ENCODE results near the gene HAP1.
"Not testable (repeated sequence)": the region's sequence is repeated elsewhere in the genome, so short reads cannot be mapped to it uniquely, and the experiment has no call there.

The HAP1 gene

DNA sequence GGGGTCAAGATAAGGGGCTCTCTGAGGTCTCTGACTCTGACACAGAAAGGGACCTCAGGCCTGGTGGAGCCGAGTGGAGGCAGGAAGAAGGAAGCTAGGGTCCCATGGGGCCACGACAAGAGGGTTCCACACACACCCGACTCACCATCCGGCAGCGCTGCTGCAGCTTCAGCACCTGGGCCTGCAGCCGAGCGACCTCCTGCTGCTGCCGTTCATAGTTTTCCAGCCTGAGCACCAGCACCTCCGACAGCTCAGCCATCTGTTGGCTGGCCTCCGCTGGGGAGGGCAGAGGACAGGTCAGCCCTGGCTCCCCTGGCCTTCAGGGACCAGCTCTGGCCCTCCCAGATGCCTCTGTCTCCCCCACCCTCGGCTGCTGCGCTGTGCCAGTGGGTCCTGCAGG lies 6.4 kb downstream of the HAP1 start:
- DNase-seq (ENCODE audit: low read depth in 3 of 3, low spot score in 1 of 3) = no peak

DNA sequence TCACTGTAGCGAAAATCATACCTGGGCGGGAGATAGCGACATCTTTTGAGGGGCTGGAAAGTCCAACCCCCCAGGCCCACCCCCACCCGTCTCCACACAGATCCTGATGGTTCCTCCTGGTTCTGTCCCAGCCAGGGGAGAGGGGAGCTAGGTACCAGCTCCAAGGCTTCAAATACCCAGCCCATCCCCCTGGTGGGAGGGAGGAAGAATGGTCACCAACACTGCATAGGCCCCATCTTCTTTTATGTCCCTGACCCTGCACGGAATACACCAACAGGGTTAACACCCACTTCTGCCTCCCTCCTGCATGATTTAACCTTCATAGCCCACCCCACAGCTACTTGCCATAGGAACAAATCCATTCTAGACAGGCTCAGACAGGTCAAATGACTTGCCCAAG lies 9.3 kb downstream of the HAP1 start:
- DNase-seq (ENCODE audit: low read depth in 3 of 3, low spot score in 1 of 3) = no peak

DNA sequence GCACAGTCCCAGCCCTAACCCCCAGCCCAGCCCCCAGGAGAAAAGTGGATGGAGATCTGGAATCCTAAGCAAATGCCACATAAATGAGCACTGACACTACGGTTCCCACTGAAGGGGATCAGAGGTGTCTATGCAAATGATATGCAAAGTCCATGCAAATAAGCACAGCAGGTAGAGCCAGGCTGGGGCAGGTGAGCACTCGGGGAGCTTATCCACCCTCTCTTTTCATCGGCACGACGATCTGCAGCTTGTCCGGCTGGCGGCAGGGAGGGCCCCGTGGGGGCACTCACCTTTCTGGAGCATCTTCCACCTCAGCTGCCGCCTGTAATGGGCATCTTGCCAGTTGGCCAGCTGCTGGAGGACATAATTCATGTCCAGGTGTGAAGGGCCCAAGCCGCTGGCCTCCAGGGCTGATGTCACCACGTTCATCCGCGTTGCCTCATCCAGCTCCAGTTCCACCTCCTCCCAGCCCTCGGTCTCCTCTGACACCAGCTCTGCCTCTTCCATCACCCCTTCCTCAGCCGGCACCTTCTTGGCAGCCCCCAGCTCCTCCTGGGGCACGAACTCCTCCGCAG lies 9.9 kb downstream of the HAP1 start:
- DNase-seq (ENCODE audit: low read depth in 3 of 3, low spot score in 1 of 3) = no peak

DNA sequence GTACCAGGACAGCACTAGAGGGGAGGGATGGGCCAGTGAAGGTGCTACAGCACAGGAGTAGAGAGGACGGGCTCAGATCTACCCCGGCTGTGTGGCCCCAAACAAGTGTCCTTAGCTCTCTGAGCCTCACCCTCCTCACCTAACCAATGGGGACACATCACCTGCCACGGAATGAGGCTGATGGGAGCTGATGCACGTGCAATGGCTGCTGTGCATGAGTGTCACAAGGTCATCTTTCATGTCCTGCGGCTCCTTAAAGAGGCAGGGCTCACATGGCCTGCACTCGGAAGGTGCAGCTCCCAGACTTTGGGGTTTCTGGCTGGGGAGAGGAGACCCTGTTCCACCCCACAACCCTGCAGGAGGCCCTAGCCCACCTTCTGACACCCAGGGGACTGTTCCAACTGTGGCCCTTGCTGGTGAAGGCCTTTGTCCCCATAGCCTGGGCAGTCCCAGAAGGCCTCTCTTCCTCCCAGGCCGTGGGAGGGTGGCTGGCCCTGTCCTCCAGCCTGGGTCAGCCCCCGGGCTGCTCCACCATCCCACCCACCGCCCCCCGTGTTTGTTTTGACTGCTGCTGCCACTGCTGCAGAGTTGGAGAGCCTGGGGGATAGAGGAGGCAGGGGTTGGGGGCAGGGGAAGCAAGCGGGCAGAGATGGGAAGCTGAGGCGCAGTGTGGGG lies 10.5 kb downstream of the HAP1 start:
- DNase-seq (ENCODE audit: low read depth in 3 of 3, low spot score in 1 of 3) = no peak

DNA sequence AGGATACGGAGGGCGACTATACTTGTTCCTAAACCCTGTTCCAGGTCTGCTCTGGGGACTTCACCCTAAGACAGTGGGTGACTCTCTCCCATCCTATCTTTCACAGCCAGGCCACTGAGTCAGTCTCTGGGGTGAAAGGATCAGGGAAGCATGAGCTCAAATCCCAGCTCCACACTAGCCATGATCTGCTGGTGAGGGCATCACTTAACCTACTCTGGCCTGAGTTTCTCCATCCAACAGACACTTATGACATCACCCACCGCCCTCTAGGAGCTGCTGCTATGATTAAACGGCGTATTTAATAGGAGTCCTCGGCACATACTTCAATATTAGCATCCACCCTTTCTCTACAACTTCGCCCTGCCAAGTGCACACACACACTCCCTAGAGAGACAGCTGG lies 12.2 kb downstream of the HAP1 start:
- no peak for DNase-seq (ENCODE audit: low read depth in 3 of 3, low spot score in 1 of 3)

DNA sequence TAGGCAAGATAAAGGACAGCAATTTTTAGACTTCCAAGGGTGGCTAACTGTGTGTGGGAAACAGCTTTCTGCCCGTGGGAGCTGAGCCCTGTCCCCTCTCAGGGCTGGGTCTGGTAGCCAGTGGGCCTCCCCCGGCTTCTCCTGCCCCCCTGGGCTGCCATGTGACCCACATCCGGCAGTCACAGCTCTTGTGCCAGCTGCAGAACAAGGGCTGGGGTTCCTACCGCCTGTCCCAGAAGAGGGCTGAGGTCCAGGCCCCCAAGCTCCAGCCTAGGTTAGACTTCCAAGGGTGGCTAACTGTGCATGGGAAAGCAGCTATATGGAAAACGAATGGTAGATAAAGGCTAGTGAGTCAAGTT lies 16.2 kb downstream of the HAP1 start:
- no peak for DNase-seq (ENCODE audit: low read depth in 3 of 3, low spot score in 1 of 3)

DNA sequence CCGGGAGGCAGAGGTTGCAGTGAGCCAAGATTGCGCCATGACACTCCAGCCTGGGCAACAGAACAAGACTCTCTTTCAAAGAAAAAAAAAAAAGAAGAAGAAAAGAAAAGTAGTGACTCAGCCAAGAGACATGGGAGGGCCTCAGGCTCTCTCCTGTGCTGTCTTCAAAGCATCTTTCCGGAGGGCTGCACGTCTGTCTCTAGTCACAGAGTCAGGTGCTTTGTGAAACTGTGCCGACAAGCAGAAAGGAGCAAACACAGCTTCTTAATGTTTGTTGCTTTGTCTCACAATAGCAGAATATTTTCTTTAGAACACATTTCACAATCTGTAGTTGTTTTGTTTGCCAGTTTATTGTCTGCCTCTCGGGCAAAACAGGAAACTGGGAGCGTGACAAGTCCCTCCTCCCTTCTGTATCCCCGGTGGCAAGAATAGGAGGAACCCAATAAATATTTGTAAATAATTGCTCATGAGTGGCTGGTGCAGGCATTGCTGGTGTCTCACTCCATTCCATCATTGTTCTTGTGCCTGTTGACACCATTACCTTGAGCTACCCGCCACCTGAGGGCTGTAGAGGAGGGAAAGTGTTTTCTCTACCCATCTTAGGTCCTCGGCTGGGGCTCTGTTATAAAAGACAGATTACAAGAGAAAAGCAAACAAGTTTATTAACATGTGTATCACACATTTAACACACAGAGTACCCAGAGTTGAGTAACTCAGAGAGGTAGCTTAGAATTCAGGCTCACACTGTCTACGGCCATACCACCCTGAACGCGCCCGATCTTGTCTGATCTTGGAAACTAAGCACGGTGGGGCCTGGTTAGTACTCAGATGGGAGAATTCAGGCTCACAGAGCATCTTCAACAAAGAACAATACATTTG lies 16.8 kb downstream of the HAP1 start:
- no peak for DNase-seq (ENCODE audit: low read depth in 3 of 3, low spot score in 1 of 3)

DNA sequence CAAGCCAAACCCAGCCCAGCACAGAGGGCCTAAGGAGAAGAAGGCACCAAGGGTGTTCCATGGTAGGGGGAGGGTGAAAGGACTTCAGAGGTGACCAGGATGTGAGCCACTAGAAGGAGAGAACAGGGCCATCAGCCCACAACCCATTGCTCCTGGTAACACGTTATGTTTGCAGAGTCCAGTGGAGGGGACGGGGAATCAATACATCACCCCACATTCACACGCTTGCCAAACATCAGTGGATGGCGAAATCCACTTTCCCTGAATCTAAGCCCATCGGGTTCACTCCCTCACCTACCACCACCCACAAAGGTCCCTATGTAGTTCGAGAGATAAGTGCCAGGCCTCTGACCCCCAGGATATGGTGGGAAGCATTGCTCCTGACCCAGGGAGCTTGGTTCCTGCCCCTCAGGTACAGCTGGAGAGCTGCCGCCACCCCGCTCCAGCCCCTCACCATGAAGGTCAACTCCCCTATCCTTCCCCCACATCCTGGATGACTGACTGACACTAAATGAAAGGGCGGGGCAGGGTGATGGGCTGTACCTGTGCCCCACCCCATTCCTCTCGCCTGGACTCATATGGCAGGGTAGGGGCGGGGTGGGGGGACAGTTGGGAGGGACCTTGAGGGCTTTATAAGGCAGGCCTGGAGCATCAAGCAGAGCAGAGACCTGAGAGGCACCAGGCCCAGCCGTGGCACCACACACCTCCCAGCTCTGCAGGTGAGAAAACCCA lies 22.6 kb downstream of the HAP1 start, which contains the start of gene GAST:
Gene GAST, plus strand, starts transcription at position 663 of the 732 bp plus-strand sequence. CDS start 3,106 bp downstream, outside the sequence.
- no peak for DNase-seq (ENCODE audit: low read depth in 3 of 3, low spot score in 1 of 3)

DNA sequence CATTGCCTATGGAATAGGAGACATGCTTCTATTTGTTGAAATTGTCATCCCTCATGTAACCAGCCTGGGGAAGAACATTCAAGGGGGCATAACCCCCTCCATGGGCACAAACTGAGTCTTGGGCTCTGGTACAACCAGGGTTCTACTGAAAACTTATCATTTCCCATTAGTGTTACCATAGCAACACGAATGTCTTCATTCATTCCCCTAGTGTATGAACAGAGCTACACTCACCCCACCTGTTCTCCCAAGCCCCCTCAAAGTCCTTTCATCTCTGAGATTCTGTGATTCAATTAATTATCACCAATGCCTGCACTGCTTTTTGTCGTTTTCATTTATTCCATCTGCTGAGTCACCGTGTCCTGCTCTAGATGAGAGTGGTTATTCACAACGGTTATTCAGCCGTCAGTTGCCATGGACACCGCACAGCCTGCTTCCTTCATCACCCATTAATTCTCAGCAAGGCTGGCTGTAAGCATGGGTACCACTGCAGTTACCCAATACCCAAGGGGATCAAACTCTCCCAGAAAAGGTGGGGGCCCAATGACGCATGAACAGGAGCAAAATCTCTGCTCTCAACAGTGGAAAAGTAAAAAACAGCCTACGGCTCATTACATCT lies 23.9 kb downstream of the HAP1 start:
- no peak for DNase-seq (ENCODE audit: low read depth in 3 of 3, low spot score in 1 of 3)

DNA sequence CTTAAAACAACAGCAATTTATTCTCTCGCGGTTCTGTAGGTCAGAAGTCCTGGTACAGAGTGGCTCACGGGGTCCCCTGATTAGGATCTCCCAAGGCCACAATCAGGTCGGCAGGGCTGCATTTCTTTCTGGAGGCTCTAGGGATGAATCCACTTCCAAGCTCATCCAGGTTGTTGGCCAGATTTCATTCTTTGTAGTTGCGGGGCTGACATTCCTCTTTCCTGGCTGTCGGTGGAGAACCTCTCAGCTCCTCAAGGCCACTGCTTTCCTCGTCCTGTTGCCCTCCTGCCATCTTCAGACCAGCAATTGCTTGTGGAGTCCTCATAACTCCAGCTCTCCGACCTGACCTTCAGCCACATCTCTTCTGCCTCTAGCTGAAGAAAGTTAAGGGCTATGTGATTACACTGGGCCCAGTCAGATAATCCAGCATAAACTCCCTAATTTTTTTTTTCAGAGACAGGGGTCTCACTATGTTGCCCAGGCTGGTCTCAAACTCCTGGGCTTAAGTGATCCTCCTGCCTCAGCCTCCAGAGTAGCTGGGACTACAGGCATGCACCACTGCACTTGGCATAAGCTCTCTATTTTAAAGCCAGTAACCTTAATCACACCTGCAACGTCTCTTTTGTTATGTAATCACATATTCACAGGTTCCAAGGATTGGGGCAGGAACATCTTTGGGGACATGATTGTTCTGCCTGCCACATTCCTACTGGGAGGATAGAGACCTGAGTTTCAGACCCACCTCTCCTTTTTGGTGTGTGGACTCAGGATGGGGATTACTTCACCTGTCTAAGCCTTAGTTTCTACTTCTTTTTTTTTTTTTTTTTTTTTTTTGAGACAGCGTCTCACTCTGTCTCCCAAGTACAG lies 26.4 kb downstream of the HAP1 start:
- no peak for DNase-seq (ENCODE audit: low read depth in 3 of 3, low spot score in 1 of 3)

DNA sequence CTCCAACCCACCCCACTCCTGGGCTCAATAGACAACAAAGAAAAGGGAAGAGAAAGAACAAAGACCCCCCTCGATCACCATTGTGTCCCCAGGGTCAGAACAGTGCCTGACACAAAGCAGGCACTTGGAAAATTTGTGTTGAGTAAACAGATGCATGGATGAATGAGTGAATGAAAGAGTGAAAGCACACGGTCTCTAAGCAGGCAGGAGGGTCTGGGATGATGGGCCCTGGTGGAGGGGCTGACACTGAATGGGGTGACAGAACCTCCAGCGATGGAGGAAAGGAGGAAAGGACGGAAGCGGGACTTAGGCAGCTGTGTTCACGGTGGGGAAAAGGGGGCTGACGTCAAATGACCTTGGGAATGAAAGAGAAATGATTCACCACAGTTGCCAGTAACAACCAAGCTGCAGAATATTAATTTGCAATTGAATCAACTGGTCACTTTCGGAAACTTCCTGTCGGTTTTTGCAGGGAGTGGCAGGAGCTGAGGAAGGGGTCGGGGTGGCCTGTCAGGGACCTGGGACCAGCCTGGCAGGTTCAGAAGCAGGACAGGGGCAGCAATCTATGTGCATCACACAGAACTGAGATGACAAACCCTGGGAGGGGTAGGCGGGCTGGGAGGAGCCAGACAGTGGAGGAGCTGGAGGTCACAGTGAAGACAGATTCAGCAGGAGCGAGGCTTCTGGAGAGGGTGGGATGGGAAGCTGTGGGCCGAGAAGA lies 29.0 kb downstream of the HAP1 start:
- no peak for DNase-seq (ENCODE audit: low read depth in 3 of 3, low spot score in 1 of 3)

DNA sequence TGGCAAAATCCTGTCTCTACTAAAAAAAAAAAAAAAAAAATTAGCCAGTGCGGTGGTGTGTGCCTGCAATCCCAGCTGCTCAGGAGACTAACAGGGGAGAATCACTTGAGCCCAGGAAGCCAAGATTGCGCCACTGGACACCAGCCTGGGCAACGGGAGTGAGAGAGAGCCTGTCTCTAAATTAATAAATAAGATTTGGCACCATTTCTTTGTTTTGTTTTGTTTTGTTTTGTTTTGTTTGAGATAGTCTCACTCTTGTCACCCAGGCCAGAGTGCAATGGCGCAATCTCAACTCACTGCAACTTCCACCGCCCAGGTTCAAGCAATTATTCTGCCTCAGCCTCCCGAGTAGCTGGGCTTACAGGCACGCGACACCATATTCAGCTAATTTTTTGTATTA lies 31.7 kb downstream of the HAP1 start:
- DNase-seq (ENCODE audit: low read depth in 3 of 3, low spot score in 1 of 3) = no peak

DNA sequence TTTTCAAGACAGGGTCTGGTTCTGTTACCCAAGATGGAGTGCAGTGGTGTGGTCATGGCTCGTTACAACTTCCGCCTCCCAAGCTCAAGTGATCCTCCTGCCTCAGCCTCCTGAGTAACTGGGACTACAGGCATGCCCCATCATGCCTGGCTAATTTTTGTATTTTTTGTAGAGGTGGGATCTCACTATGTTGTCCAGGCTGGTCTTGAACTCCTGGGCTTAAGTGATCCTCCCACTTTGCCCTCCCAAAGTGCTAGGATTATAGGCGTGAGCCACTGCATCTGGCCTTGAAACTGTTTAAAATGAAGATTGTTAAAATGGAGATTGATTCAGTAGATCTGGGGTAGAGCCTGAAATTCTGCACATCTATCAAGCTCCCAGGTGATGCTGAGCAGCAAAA lies 33.6 kb downstream of the HAP1 start:
- not testable (repeated sequence) for DNase-seq (ENCODE audit: low read depth in 3 of 3, low spot score in 1 of 3)

DNA sequence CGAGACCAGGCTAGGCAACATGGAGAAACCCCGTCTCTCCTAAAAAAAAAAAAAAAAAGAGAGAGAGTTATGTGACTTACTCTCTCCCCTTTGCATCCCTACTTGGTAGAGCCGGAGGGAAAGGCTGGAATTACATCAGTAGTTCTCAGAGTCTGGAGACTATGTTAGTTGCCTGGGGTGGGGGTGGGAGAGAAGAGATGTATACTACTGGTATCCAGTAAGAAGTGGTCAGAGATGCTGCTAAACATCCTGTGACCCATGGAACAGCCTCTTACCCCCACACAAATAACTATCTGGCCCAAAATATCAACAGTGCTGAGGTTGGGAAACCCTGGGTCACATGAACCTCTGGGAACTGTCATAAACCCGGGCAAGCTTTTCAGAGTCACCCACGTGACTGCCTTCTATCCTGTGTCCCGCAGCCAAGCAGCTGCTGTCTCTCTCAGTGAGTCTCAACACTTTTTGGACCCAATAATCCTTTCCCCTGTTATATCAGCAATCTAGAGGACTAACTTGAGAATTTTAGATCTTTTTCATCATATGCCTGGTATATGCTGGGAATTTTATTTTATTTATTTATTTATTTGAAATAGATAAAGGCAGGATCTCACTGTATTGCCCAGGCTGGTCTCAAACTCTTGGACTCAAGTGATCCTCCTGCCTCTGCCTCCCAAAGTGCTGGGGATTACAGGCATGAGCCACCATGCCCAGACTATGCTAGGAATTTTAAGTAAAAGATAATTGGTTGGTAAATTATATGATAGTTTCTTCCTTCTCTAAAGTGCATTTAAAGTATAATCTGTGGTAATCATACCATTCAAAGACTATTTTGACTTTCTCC lies 37.1 kb downstream of the HAP1 start:
- no peak for DNase-seq (ENCODE audit: low read depth in 3 of 3, low spot score in 1 of 3)

DNA sequence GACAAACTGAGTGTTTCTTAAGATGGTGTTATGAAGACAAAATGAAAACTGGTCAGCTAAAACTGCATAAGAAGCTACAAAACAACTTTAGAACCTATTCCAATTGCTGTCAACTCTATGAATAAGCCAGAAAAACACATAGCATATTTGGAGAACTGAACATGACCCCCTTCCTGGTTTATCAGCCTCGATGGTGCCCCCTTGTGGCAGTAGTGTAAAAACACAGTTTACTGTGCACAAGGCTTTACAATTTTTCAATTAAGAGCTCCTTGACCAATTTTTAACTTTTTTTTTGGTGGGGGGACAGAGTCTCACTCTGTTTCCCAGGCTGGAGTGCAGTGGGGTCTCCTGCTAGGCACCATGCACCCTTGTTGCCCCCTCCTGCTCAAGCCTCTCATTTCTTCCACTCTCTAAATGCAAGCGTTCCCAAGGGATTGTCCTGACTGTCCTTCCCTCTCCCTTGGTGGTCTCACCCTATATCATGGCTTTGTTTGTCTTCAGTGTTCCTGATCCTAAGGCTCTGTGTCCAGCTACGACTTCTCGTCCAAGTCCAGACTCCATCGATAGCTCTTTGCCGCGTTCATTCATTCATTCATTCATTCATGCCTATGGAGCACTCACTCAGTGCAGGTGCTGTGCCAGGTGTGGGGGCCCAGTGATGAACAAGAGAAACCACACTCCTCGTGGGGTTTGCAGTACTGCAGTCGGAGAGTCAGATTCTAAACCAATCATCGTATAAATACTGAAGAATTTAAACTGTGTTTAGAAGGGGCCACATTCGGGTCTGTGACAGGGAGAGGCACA lies 38.3 kb downstream of the HAP1 start:
- DNase-seq (ENCODE audit: low read depth in 3 of 3, low spot score in 1 of 3) = peak; percentile 34 to 54 (median 36)

DNA sequence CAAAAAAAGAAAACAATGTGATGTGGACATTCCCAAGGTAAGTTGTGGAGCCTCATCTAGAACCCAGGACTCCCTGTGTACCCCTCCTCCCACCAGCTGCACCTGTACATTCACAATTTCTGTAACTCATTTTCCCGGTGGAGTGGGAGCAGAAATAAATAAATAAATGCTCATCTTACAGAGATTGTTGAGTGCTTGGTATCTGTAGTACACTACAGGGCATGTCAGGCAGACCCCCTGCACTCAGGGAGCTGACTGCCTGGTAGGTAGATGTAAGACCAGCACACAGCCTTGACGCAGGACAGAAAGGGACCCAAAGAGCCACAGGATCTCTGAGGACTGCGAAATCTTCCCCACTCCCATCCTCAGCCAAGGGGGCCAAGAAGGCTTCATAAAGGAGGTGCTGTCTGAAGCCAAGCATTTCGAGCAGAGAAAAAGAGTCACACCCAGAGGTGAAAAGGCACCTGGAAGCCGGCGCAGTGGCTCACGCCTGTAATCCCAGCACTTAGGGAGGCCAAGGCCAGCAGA lies 39.2 kb downstream of the HAP1 start:
- DNase-seq (ENCODE audit: low read depth in 3 of 3, low spot score in 1 of 3) = no peak

DNA sequence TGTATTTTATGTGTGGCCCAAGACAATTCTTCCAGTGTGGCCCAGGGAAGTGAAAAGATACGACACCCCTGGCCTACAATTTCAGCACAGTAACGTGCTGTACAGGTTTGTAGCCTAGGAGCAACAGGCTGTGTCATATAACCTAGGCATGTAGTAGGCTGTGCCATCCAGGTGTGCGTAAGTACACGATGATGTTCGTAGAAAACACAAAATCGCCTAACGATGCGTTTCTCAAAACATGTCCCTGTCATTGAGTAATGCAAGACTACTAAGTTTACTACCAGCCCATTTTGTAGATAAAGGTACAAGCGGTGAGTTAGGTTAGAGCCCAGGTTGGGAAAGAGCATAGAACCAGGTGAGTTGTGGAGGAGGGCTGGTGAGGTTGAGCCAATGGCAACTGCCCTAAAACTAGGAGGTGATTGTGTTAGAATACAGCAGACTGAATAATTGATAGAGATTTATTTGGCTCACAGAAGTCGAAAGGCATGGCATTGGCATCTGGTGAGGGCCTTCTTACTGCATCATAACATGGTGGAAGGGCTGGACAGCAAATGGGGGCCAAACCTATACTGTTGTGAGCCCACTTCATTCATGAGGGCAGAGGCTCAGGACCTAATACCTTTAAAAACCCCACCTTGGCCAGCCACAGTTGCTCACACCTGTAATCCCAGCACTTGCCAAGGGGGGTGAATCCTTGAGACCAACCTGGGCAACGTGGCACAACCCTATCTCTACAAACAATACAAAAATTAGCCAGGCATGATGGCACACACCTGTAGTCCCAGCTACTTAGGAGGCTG lies 41.5 kb downstream of the HAP1 start:
- no peak for DNase-seq (ENCODE audit: low read depth in 3 of 3, low spot score in 1 of 3)
